ENCODE measurements around the gene GHR.

DNA sequence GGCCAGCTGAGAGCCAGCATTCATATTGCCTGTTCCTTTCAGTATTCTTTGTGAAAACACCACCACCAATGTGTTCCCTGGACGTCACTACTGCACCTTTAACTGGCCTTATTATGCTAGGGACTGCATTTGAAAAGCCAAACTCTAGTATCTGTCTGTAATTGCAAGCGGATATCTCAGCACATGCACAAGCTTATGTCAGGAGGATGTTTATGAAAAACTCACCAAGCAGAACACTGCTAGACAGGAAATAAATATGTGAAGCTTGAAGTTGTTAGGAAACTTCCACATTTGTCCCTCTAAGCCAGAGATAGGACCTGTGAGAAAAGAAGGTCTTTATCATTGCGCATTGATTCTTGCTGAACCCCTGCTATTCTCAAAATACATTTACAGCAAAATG, 198.0 kb downstream of the GHR start:
- TF ChIP-seq POLR2AphosphoS5 (IDR thresholded peaks at IDR 0.05; ENCODE audit: borderline replicate concordance, low read depth, low read length) = no peak
- TF ChIP-seq EZH2 (IDR thresholded peaks at IDR 0.05) = no peak
- no peak for TF ChIP-seq FOXP2 (optimal IDR thresholded peaks at IDR 0.05; ENCODE audit: control extremely low read depth, extremely low read length, insufficient read depth)

Measured in SK-N-MC (cell line).